C4-2B (cell line): Measurements from ENCODE around the gene FOS.
A peak's percentile ranks its signal among the peaks of the same experiment; 100 is the strongest.
"Not testable (repeated sequence)": the region's sequence is repeated elsewhere in the genome, so short reads cannot be mapped to it uniquely, and the experiment has no call there.

ENCODE experiments used
- H3K27ac ChIP-seq: fragments of 450-650 bp; 2 replicates; pipeline ENCODE4 v1.5.1; 2017
- ZFX ChIP-seq: fragments of 450-650 bp; IDR thresholded peaks from 2 replicates; pipeline ENCODE4 v1.6.1; 2017
- TF ChIP-seq, protein P1 (sequence below): fragments of 450-650 bp; conservative IDR thresholded peaks from 2 replicates; pipeline ENCODE4 v1.5.1; 2017; ENCODE audit warnings: mild to moderate bottlenecking

FOS gene

GRCh38 chr14:75297411-75298040 is 18.9 kb downstream of the FOS start:
- TF ChIP-seq, protein P1, sequence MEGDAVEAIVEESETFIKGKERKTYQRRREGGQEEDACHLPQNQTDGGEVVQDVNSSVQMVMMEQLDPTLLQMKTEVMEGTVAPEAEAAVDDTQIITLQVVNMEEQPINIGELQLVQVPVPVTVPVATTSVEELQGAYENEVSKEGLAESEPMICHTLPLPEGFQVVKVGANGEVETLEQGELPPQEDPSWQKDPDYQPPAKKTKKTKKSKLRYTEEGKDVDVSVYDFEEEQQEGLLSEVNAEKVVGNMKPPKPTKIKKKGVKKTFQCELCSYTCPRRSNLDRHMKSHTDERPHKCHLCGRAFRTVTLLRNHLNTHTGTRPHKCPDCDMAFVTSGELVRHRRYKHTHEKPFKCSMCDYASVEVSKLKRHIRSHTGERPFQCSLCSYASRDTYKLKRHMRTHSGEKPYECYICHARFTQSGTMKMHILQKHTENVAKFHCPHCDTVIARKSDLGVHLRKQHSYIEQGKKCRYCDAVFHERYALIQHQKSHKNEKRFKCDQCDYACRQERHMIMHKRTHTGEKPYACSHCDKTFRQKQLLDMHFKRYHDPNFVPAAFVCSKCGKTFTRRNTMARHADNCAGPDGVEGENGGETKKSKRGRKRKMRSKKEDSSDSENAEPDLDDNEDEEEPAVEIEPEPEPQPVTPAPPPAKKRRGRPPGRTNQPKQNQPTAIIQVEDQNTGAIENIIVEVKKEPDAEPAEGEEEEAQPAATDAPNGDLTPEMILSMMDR = no peak
- TF ChIP-seq ZFX = no peak
- H3K27ac ChIP-seq = no peak overlapping the region

GRCh38 chr14:75298187-75298965 is 19.7 kb downstream of the FOS start:
- TF ChIP-seq, protein P1 = no peak
- TF ChIP-seq ZFX = no peak
- no peak overlapping the region for H3K27ac ChIP-seq

DNA sequence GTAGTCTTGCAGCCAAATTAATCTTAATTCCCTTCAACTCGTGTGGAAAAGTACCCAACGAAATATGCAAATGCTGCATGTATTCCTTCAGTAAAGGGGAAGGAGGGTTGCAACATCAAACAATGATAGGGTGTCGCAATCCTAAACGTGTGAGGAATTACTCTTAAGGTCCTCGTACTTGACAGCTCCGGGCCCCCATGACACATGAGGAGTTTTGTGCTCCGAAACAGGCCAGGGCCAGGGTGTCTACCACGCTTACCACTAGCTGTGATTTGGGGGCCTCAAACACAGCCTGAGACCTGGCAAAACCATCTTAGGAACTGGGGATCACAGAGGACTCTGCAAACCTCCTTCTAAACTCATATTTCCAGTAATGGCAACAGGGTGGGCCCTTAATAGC is 20.4 kb downstream of the FOS start:
- no peak overlapping the region for H3K27ac ChIP-seq

DNA sequence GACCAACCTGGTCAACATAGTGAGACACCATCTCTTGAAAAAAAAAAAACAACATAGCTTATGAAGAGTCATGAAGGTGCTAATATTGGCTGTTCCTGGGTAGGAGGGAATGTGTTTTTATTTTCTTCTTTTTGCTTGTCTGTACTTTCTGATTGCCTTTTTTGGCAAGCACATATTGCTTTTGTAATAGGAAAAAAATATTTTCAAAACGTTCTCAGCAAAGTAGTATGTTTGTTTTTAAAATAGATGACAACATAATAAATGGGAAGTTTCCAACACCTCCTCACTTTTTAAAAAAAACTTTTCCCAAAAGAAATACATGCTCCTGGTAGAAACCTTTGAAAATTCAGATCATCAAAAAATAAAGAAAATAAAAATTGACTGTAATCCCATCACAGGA is 20.9 kb downstream of the FOS start:
- H3K27ac ChIP-seq = no peak overlapping the region
- TF ChIP-seq, protein P1 = no peak
- no peak for TF ChIP-seq ZFX

More for the DNA sequence above, 20.4 kb downstream of the FOS start:
- no peak for TF ChIP-seq ZFX
- TF ChIP-seq, protein P1 = no peak

DNA sequence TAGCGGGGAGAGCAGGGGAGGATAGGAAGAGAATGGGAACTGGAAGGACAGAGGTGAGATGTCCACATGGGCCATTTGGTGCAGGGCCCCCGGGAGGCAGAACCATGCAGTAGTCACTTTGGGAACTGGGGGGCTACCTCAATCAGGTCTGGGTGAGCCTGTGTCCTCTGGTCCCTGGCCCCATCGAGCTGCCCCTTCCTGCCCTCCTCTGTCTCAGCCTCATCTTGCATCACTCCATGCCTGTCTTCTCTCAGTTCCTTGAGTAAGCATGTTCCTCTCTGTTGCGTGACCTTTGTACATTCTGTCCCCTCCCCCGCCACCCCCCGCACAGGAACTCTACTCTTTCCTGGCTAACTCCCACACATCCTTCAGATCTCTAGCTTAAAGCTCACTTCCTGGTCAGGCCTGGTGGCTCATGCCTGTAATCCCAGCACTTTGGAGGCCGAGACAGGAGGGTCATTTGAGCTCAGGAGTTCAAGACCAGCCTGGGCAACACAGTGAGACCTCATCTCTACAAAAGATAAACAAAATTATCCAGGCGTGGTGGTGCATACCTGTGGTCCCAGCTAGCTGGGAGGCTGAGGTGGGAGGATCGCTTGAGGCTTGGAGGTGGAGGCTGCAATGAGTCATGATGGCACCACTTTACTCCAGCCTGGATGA is 23.2 kb downstream of the FOS start:
- no peak overlapping the region for H3K27ac ChIP-seq

GRCh38 chr14:75303381-75303789 is 24.8 kb downstream of the FOS start:
- no peak overlapping the region for H3K27ac ChIP-seq
- TF ChIP-seq, protein P1 = peak; percentile 93
- no peak for TF ChIP-seq ZFX

More for the DNA sequence above, 23.2 kb downstream of the FOS start:
- TF ChIP-seq ZFX = no peak
- TF ChIP-seq, protein P1 = no peak

- not testable (repeated sequence) for H3K27ac ChIP-seq
Measured at GRCh38 chr14:75306410-75306809, 27.8 kb downstream of the FOS start.
